GM12892 (cell line): Measurements from ENCODE around the gene EXOC6B.

Source experiments
- POLR2A ChIP-seq: IDR thresholded peaks from 2 replicates; pipeline ENCODE4 v1.6.1; 2011; ENCODE audit warnings: low read depth, low read length, control low read depth
- POLR2AphosphoS5 ChIP-seq: IDR thresholded peaks from 2 replicates; pipeline ENCODE4 v1.6.1; 2011; ENCODE audit warnings: low read depth, low read length, control low read depth

DNA sequence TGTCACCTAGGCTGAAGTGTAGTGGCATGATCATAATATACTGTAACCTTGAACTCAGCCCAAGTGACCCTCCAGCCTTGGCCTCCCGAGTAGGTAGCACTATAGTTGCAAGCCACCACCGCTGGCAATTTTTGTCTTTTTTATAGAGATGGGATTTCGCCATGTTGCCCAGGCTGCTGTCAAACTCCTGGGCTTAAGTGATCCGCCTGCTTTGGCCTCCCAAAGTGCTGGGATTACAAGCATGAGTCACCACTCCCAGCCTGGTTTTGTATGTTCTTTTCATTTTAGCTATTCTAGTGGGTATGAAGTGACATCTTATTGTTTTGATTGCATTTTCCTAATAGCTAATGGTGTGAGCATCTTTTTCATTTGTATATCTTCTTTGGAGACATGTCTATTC, 11.3 kb upstream of the EXOC6B start:
- TF ChIP-seq POLR2A (no peak), POLR2AphosphoS5 (no peak)
